ENCODE measurements around the gene REG1A.

DNA sequence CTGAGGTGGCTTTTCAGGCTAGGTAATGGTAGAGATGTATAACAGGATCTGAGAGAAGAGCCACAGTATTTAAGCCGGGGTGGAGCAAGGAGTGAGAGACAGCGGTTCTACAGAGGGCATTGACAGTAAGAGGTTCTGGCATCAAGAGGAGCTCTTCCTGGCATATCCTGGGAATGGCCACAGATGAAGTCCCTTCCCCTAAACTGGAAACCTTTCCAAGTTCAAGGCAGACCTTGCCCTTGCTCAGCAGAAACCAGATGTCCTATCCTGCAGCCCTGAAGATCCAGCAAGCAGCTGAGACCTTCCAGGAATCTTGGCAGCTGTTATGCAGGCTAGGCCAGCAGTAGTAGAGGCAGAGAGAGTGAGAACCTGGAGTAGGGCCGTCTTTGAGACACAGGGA is 18.1 kb downstream of the REG1A start:
- no peak for TF ChIP-seq ZFP30 (CRISPR knock-in tag; IDR thresholded peaks at IDR 0.05)
- no peak for TF ChIP-seq OSR1 (CRISPR knock-in tag; IDR thresholded peaks at IDR 0.05)
- no peak for TF ChIP-seq ZNF70 (CRISPR knock-in tag; IDR thresholded peaks at IDR 0.05)
- no peak for TF ChIP-seq TSHZ2 (CRISPR knock-in tag; IDR thresholded peaks at IDR 0.05)
- TF ChIP-seq CREB5 (CRISPR knock-in tag; IDR thresholded peaks at IDR 0.05; ENCODE audit: low read depth), result no peak
- TF ChIP-seq ESRRG (CRISPR knock-in tag; IDR thresholded peaks at IDR 0.05), result no peak
- TF ChIP-seq PPARA (CRISPR knock-in tag; IDR thresholded peaks at IDR 0.05; ENCODE audit: borderline replicate concordance), result no peak
- no peak for TF ChIP-seq BACH2 (CRISPR knock-in tag; IDR thresholded peaks at IDR 0.05; ENCODE audit: borderline replicate concordance)
- TF ChIP-seq TCF4 (CRISPR knock-in tag; IDR thresholded peaks at IDR 0.05; ENCODE audit: borderline replicate concordance), result no peak

Measured in SK-N-SH treated with all-trans-retinoic acid at 6 μM for 48 hours (cell line).